Astrocyte of the hippocampus (primary cell): ENCODE measurements around the gene LPCAT4.
"Not testable (repeated sequence)": the region's sequence is repeated elsewhere in the genome, so short reads cannot be mapped to it uniquely, and the experiment has no call there.

Experiments used
- DNase-seq: peaks from one replicate; pipeline ENCODE4 v3.0.0; 2011; ENCODE audit warnings: low read depth, low spot score

LPCAT4 gene

GRCh38 chr15:34364041-34364440 lies 3.0 kb downstream of the LPCAT4 start:
- DNase-seq, result no peak

DNA sequence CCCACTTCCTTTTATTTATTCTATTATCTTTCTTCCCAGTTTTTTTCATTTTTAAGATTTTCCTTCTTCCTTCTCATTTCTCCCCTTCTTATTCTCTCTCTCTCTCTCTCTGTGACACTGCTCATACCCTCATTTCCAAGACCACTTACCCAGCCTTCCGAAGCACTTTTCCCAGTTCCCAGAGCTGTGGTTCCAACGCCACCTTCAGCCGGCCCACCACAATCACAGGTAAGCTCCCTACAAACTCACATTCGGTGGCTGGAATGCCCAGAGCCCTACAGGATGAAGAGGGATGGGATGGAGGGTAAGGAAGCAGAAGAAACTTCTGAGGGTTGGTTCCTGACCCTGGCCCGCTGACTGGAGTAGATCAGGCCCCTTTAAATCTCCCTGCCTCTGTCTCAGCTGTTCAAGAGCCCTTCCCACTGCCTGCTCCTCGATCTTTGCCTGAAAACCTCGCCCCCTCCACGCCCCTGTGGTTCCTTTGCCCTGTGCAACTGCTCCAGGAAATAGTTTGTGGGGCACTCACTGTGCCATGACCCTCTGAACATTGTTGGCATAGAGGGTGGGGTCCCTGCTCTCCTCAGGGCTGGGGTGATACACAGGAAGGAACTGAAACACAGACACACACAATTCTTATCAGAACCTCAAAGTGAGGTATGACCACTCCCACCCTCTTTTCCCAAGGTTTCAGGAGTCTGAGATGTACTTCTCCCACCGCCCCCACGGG lies 4.8 kb downstream of the LPCAT4 start:
- DNase-seq, result no peak

DNA sequence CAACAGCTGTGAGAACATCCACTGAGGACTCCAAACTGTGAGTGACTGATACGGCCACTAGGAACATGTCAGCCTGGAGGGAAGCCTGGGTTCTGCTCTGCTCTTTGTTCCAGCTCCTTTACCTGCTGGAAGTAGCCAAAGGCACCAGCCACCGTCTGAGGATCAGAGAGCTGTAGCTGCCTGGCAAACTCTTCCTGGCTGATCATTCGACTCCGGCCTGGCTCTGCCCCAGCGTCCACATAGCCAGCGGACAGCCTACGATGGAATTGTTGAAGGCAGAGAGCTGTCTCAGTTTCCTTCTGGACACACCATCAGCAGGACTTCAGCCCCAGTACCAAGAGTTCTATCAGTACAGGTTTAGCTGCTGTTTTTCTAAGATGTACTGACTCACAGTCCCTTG lies 5.7 kb downstream of the LPCAT4 start:
- DNase-seq, result no peak

DNA sequence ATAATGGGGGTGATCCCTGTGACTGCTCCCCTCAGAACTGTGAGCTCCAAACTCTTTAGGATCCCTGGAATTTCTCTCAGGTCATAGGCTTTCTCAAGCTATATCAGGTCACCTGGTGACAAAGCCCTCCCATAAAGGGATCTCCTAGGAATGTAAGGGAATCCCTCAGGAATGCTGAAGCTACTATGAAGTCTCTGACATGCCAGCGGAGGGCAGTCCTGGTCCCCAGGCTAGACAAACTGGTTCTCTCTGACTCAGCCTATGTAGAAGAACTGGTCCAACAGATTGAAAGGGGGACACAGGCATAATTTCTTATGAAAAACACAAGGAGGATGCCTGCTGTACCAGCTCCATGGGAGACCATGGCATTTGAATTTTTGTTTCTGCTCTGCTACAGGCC lies 6.7 kb downstream of the LPCAT4 start:
- peak; percentile 22 for DNase-seq

DNA sequence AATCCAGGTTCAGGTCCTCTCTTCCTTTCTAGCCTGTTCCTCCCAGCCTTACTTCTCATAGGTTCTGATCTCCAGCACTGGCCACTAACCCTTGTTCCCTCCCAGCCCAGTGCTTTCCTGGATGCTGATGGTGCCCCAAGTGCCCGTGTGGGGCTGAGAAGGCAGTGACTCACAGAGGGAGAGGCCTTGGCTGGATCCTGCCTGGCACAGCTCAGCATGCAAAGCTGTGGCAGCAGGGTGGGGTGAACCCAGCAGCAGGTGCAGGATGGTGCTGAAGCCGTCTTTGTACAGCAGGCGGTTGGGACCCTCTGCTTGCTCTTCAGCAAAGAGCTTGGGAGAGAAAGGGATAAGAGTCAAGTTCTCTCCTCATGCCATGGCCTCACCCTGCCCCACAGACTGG lies 7.6 kb downstream of the LPCAT4 start:
- DNase-seq, result no peak

- no peak for DNase-seq
Observed at GRCh38 chr15:34358948-34359347, 8.0 kb downstream of the LPCAT4 start.

DNA sequence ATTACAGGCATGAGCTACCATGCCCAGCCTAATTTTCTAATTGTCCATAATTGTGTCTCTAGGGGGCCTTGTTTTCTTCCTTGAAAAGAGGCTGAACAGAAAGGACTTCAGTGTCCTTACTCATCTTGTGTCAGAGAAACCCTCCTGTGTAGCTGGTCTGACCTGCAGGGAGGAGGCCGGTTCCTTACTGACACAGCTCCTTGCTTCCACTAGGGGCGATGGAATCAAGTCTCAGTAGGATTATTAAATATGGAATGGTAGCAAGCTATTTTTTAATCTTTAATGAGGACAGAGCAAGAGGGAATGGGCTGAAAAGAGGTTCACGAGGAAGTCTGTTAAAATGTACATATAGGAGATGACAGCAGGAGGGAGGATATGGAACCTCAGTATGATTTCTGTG lies 8.6 kb downstream of the LPCAT4 start:
- DNase-seq, result no peak

DNA sequence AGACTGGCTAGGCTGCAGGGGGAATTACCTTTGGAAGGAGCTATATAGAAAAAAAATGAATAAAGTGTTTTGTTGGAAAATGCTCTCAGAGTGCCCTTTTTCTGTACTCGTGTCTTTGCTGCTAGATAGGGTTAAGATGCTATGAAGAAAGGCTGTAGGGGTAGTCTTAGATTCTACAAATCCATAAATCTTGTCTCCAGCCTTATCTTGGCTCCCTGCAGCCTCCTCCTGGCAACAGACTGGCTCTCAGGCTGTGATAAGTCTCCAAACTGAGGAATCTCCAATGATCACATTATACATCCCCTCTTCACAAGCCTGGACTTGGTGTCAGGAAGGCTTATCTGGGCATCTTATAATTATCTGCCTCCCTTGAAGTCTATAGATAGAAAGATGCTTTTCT lies 9.3 kb downstream of the LPCAT4 start:
- DNase-seq, result no peak

GRCh38 chr15:34355241-34355640 lies 11.8 kb downstream of the LPCAT4 start:
- no peak for DNase-seq

- no peak for DNase-seq
Observed at GRCh38 chr15:34354286-34354685, 12.7 kb downstream of the LPCAT4 start.

GRCh38 chr15:34353627-34354026 lies 13.4 kb downstream of the LPCAT4 start:
- DNase-seq, result no peak

DNA sequence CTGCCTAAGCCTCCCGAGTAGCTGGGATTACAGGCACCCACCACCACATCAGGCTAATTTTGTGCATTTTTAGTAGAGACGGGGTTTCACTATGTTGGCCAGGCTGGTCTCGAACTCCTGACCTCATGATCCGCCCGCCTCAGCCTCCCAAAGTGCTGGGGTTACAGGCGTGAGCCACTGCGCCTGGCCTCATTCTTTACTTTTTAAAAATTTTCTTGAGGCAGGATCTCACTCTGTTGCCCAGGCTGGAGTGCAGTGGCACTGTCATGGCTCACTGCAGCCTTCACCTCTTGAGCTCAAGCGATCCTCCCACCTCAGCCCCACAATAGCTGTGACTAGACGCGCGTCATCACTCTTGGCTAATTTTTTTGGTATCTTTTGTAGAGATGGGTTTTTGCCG lies 14.0 kb downstream of the LPCAT4 start:
- not testable (repeated sequence) for DNase-seq

DNA sequence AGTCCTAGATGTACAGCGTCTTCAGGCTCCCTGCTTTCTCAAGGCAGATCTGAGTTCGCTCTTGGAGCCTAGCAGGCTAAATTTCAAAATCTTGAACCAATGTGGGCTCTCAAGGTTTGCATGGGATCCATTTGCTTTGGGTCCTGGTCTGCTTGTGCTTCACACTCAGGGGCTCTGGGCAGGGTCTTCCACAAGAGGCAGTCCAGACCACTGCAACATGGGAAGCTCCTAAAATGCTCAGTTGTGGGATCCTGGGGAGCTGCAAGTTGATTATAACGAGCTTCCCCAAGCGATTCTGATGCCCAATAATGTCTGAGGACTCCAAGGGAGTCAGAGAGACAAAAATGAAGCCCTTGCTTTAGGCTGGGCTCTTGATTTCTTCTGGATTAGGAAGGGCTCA lies 17.2 kb downstream of the LPCAT4 start:
- DNase-seq, result no peak

DNA sequence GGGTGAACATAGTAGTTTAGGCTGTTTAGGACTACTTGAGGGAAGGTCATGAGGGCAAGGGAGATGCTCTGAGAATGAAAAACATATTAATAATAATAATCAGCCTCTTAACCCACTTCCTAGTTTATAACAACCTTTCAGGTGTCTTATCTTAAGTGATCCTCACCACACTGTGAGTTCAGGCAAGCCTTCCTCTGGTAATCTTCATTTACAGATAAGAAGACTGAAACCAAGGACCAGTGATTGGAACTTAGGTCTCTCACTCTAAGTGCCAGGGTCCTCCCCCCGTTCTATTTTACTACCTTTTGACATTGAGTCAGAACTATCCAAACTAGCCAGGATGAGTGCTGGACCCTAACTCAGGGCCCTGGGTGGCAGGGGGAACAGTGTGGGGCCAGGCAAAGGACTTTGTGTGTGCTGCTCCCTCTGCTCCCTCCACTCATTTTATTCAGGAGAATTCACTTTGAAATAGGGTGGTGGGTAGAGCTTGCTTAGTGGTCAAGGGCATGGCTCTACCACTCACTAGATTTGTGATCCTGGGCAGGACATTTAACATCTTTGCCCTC lies 18.2 kb downstream of the LPCAT4 start:
- no peak for DNase-seq

- DNase-seq, result no peak
Observed at GRCh38 chr15:34347951-34348638, 18.9 kb downstream of the LPCAT4 start.

DNA sequence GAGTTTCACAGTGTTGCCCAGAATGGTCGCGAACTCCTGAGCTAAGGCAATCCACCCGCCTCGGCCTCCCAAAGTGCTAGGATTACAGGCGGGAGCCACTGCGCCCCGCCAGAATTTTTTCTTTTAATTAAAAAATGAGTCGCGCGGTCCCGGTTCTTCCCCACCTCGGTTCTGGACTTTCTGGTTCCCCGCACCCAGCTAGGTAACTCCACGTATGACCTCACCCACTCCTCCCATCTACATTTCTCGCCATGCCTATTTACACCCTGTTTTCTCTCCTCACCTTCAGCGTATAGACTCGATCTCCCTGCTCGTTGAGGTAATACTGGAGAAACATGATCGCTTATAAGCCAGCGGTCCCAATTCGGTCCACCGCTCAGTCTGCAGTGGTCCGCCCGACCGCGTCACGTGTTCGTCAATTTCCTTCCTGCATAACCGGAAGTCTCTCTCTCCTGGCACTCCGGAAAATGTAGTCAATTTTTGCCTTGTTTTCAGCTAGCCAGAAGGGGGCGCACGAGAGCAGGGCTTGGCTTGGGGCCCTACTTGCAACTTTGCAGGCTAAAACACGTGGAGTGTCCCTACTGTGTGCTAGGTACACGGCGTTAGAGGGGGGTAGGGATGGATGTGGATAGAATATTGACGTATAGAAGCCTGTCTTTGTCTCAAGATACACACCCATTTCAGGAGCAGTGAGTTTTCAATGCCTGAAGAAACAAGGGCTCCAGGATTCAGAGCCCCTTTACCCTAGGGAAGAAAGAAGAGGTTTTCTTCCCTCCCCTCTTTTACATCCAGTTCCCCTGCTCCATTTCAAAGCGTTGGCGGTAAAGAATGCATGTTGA lies 24.0 kb downstream of the LPCAT4 start, which contains the start of the genes NOP10 and NUTM1:
NOP10 (minus strand) TSS at position 400 of the 839 bp plus-strand sequence; CDS start at position 337, 63 bp downstream.
NUTM1 (plus strand) TSS at position 579 of the 839 bp plus-strand sequence. CDS start 382 bp downstream, outside the sequence.
- DNase-seq, result peak; percentile 95

- DNase-seq, result not testable (repeated sequence)
Observed at GRCh38 chr15:34342213-34342736, 24.7 kb downstream of the LPCAT4 start.

GRCh38 chr15:34341381-34342212 lies 25.4 kb downstream of the LPCAT4 start:
- DNase-seq, result no peak

GRCh38 chr15:34339946-34340345 lies 27.1 kb downstream of the LPCAT4 start:
- DNase-seq, result no peak

DNA sequence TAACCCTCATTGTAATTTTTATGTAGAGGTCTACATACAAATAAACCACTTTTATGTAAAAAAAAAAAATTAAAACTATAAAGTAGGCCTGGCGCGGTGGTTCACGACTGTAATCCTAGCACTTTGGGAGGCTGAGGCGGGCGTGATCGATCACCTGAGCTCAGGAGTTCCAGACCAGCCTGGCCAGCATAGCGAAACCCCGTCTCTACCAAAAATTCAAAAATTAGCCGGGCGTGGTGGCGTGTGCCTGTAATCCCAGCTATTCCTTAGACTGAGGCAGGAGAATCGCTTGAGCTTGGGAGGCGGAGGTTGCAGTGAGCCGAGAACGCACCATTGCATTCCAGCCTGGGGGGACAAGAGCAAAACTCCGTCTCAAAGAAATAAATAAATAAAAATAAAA lies 28.6 kb downstream of the LPCAT4 start:
- no peak for DNase-seq
